Choroid plexus epithelial cell (primary cell): ENCODE measurements around the gene AQP9.

ENCODE experiments used
- DNase-seq: peaks from one replicate; pipeline ENCODE4 v3.0.0-alpha.2; 2010; ENCODE audit warnings: low read depth
- H3K4me3 ChIP-seq: 2 replicates; pipeline ENCODE4 v1.5.1; 2011; ENCODE audit warnings: low read depth, mild to moderate bottlenecking, control low read depth, low read length, moderate library complexity
- TF ChIP-seq, protein P1 (sequence below): conservative IDR thresholded peaks from 2 replicates; pipeline ENCODE4 v1.5.1; 2011; ENCODE audit warnings: low read depth, mild to moderate bottlenecking, control low read depth, inconsistent platforms, low read length, moderate library complexity

Gene AQP9

DNA sequence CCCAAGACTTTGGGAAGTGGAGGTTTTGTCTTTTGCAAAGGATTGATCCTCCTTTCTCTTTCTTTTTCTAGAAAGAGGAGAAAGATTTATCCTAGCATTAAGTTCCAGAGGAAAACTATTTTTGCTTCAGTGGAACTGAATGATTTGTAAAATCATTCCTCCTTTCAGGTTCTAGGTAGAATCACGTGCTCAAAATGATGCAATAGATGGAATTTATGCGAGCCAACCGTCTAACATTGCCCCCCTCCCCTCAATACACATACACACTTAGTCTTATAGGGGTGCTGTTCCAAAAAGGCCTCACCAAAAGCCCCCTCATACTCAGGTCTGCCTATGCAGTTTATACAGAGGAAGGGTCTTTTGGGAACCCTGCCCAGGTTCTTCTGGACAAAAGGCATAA, 85.3 kb downstream of the AQP9 start:
- DNase-seq, result no peak
- TF ChIP-seq, protein P1, sequence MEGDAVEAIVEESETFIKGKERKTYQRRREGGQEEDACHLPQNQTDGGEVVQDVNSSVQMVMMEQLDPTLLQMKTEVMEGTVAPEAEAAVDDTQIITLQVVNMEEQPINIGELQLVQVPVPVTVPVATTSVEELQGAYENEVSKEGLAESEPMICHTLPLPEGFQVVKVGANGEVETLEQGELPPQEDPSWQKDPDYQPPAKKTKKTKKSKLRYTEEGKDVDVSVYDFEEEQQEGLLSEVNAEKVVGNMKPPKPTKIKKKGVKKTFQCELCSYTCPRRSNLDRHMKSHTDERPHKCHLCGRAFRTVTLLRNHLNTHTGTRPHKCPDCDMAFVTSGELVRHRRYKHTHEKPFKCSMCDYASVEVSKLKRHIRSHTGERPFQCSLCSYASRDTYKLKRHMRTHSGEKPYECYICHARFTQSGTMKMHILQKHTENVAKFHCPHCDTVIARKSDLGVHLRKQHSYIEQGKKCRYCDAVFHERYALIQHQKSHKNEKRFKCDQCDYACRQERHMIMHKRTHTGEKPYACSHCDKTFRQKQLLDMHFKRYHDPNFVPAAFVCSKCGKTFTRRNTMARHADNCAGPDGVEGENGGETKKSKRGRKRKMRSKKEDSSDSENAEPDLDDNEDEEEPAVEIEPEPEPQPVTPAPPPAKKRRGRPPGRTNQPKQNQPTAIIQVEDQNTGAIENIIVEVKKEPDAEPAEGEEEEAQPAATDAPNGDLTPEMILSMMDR, result no peak
- H3K4me3 ChIP-seq, result no peak overlapping the region

DNA sequence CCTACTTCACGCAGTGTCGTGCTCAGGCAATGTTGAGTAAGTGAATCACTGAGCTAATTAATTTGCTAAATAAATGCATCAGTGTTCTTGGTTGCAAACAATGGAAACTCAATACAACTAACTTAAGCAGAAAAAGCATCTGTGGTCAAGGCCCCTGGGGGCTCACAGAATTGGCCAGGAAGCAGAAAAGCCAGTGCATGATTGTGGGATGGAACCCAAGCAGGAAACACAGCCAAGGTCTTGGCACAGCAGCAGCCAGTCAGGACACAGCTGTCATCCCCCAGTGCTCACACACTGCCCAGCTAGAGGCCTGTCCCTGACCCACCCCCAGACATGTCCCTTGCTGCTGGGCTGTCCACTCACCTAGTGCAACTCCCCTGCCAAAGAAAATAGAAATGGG, 85.9 kb downstream of the AQP9 start:
- no peak for DNase-seq
- H3K4me3 ChIP-seq, result no peak overlapping the region

DNA sequence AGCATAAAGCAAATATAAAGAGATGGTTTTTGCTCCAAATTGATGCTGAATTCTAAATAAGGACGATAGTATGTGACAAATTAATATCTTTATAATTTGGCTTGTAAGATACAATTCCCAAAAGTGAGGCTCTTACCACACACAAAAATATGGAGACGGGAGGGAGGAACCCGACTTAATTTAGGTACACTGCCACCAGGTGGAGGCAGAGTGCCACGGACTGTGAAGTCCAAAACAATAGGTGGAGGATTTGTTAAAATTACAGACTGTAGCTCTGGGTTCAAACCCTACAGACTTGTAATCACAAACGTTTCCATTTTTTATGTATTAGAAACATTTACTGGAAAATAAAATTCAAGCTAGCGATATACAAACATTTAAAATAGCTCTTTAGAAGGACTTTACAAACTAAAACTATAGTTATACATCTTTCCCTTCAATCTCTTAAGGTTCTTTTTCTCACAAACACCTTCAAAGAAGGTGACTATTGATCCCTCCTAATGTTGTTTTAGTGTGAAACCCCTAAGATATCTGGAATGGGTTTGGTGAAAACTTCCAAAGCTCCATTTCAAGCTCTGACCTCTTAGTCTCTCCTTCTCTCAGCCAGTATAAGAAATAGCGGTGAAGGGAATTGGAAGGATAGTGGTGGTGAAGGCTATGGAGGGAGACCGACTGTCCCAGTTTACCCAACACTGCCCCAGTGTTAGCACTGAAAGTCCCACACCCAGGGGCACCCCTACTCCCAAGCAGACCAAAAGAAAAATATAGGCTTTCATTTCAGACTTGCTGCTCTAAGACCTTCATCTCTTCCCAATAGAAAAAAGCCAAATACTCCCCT, 89.7 kb downstream of the AQP9 start:
- DNase-seq, result peak; percentile 91
- H3K4me3 ChIP-seq, result no peak overlapping the region
- TF ChIP-seq, protein P1, result peak; percentile 97

More for the DNA sequence above, 85.9 kb downstream of the AQP9 start:
- TF ChIP-seq, protein P1, result no peak

DNA sequence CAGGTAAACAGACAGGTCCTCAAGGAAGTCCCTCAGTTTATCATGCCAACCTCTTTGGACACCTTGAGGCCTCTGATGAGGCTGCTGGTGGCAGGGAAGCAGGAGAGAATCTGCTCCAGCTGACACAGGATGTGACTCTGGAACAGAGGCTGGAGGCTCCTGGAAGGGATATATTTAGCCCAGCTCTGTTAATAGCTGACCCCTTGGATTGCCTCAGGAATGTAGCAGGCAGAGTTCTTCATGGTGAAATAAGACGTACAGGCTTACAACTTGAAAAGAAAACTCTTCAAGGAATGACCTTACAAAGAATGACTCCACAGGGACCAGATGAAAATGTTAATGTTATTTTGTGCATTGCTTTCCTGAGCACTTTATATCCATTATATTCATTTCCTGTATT, 90.5 kb downstream of the AQP9 start:
- TF ChIP-seq, protein P1, result no peak
- no peak overlapping the region for H3K4me3 ChIP-seq
- peak; percentile 88 for DNase-seq

DNA sequence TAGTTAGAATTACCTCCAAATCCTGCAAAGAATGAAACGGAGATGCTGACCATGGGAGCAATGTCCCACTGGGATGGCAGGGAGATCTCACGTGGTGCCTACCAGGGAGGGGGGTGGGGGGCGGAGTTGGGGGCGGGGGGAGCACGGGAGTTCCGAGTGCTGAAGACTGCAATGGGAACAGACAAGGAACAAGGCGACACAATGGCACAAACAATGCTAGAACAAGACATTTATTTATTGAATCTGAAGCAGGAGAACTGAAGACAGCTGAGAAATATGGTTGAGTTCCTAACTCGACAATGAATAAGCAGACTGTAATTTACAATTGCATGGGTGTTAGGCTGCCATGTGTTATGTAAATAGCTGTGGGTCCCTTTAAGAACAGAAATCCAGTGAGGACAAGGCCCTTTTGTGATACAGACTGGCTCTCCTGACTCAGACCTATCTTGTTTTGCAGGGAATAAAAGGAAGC, 91.2 kb downstream of the AQP9 start:
- H3K4me3 ChIP-seq, result peak overlapping the region; percentile 7
- TF ChIP-seq, protein P1, result no peak
- peak; percentile 23 for DNase-seq

DNA sequence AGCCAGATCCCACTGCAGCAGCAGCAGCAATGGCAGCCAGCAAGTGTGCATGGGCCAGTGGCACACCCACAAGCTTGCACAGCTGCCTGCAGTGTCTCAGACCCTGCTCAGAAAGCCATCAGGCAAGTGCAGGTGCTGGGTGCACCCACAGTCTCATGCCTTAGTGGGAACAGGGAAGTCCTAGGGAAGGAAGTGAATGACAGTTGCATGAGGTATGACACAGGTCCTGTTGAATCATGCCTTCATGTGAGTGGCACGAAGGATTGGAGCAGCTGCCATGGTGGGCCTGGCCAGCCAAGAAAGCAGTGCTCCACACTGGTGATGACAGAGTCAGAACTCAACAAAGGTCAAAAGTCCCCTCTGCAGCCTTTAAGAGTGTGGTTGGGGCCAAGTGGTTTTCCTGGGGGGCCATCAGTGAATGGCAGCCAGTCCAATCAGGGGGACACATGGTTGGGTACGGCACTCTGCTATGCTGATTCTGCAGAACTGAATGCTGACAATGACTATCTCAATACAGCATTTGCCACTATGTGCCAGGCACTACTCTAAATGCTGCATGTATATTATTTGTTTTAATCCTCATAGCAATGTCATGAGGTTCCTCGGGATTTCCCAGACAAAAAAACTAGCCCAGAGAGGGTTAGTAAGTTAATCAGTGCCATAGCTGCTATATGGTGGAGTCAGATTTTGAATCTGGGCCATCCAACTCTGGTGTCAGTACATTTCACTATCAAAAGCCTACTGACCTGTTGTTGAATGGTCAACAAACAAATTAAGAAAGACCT, 94.3 kb downstream of the AQP9 start:
- H3K4me3 ChIP-seq, result no peak overlapping the region
- no peak for DNase-seq
- TF ChIP-seq, protein P1, result no peak

DNA sequence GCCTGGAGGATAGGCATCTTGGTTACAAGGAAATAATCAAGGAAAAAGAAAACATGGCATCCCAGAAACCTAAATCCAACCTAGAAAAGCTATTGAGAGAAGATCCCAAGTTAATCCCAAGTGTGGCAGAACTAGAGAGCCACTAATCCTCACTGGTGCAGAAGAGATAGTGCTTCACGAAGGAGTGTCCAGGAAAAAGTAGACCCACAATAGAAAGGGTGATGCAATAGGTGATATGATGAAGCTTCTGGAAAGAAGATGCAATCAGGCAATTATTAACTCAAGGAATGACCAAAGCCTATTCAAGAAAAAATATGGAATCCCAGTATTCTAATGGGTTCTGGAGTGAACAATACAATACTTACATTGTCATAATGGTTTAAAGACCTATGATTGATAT, 95.2 kb downstream of the AQP9 start:
- no peak for DNase-seq
- H3K4me3 ChIP-seq, result no peak overlapping the region
- TF ChIP-seq, protein P1, result no peak
